ENCODE data around the gene FAM43A.

FAM43A gene

GRCh38 chr3:194689493-194689944 is 3.8 kb downstream of the FAM43A start:
- no peak for DNase-seq (ENCODE audit: low spot score)

GRCh38 chr3:194690501-194691372 is 5.1 kb downstream of the FAM43A start:
- Histone ChIP-seq H3K4me3 (ENCODE audit: severe bottlenecking) (no peak overlapping the region), H3K27ac (ENCODE audit: poor library complexity, severe bottlenecking) (no peak overlapping the region), H3K36me3 (ENCODE audit: low read depth) (no peaks in the 10 kb centered on the region), H3K27me3 (ENCODE audit: insufficient read depth, poor library complexity, severe bottlenecking) (peaks cover 8% of the 10 kb centered on the region), H3K4me1 (ENCODE audit: insufficient read depth, poor library complexity, severe bottlenecking) (peaks cover 14% of the 10 kb centered on the region), H3K9me3 (ENCODE audit: severe bottlenecking) (no peaks in the 10 kb centered on the region)
- ATAC-seq (ENCODE audit: low read depth): no peak
- no peak for TF ChIP-seq CTCF (IDR thresholded peaks at IDR 0.05; ENCODE audit: poor library complexity, severe bottlenecking)
- no peak for DNase-seq (ENCODE audit: low spot score)

More at GRCh38 chr3:194689493-194689944, 3.8 kb downstream of the FAM43A start:
- no peaks in the 10 kb centered on the region for H3K9me3 ChIP-seq (ENCODE audit: severe bottlenecking)
- H3K27ac ChIP-seq (ENCODE audit: poor library complexity, severe bottlenecking): no peak overlapping the region
- TF ChIP-seq CTCF (IDR thresholded peaks at IDR 0.05; ENCODE audit: poor library complexity, severe bottlenecking): no peak
- no peak overlapping the region for H3K4me3 ChIP-seq (ENCODE audit: severe bottlenecking)
- H3K36me3 ChIP-seq (ENCODE audit: low read depth): no peaks in the 10 kb centered on the region
- peaks cover 14% of the 10 kb centered on the region for H3K4me1 ChIP-seq (ENCODE audit: insufficient read depth, poor library complexity, severe bottlenecking)
- H3K27me3 ChIP-seq (ENCODE audit: insufficient read depth, poor library complexity, severe bottlenecking): peaks cover 8% of the 10 kb centered on the region
- ATAC-seq (ENCODE audit: low read depth): no peak

GRCh38 chr3:194691481-194692283 is 6.0 kb downstream of the FAM43A start:
- TF ChIP-seq CTCF (IDR thresholded peaks at IDR 0.05; ENCODE audit: poor library complexity, severe bottlenecking): no peak
- peaks cover 8% of the 10 kb centered on the region for H3K27me3 ChIP-seq (ENCODE audit: insufficient read depth, poor library complexity, severe bottlenecking)
- no peak overlapping the region for H3K4me3 ChIP-seq (ENCODE audit: severe bottlenecking)
- H3K4me1 ChIP-seq (ENCODE audit: insufficient read depth, poor library complexity, severe bottlenecking): peaks cover 14% of the 10 kb centered on the region
- DNase-seq (ENCODE audit: low spot score) (no peak), ATAC-seq (ENCODE audit: low read depth) (no peak)
- no peaks in the 10 kb centered on the region for H3K9me3 ChIP-seq (ENCODE audit: severe bottlenecking)
- no peak overlapping the region for H3K27ac ChIP-seq (ENCODE audit: poor library complexity, severe bottlenecking)
- no peaks in the 10 kb centered on the region for H3K36me3 ChIP-seq (ENCODE audit: low read depth)

GRCh38 chr3:194696702-194697101 is 11.0 kb downstream of the FAM43A start:
- Histone ChIP-seq H3K27ac (ENCODE audit: poor library complexity, severe bottlenecking) (no peak overlapping the region), H3K36me3 (ENCODE audit: low read depth) (no peaks in the 10 kb centered on the region), H3K4me1 (ENCODE audit: insufficient read depth, poor library complexity, severe bottlenecking) (no peaks in the 10 kb centered on the region), H3K4me3 (ENCODE audit: severe bottlenecking) (no peak overlapping the region), H3K27me3 (ENCODE audit: insufficient read depth, poor library complexity, severe bottlenecking) (no peaks in the 10 kb centered on the region), H3K9me3 (ENCODE audit: severe bottlenecking) (no peaks in the 10 kb centered on the region)
- TF ChIP-seq CTCF (IDR thresholded peaks at IDR 0.05; ENCODE audit: poor library complexity, severe bottlenecking): no peak
- ATAC-seq (ENCODE audit: low read depth): no peak
- DNase-seq (ENCODE audit: low spot score): no peak

Data from RWPE2 (cell line).